UCSD-AML1 (cell line): ENCODE data around the gene ACTA2.
"Not testable (repeated sequence)": the region's sequence is repeated elsewhere in the genome, so short reads cannot be mapped to it uniquely, and the experiment has no call there.

Experiments
- DNase-seq: peaks from one replicate; lab custom pipeline; 2025; ENCODE audit not compliant: unreplicated experiment; lab: John Stamatoyannopoulos, UW

ACTA2 gene

GRCh38 chr10:88954458-88955083, 2.0 kb upstream of the ACTA2 start:
- no peak for DNase-seq

GRCh38 chr10:88953662-88954061, 1.1 kb upstream of the ACTA2 start:
- DNase-seq = no peak

GRCh38 chr10:88949912-88950837, 2.4 kb downstream of the ACTA2 start:
- DNase-seq = no peak

GRCh38 chr10:88949051-88949450, 3.5 kb downstream of the ACTA2 start:
- no peak for DNase-seq

GRCh38 chr10:88946965-88947590, 5.5 kb downstream of the ACTA2 start:
- DNase-seq = no peak

- DNase-seq = no peak
Observed at GRCh38 chr10:88946200-88946599, 6.4 kb downstream of the ACTA2 start.

GRCh38 chr10:88944813-88945212, 7.8 kb downstream of the ACTA2 start:
- no peak for DNase-seq

- no peak for DNase-seq
Observed at GRCh38 chr10:88943778-88944177, 8.8 kb downstream of the ACTA2 start.

- DNase-seq = no peak
Observed at GRCh38 chr10:88941026-88941425, 11.5 kb downstream of the ACTA2 start.

- DNase-seq = no peak
Observed at GRCh38 chr10:88938938-88939337, 13.6 kb downstream of the ACTA2 start.

- DNase-seq = no peak
Observed at GRCh38 chr10:88938039-88938438, 14.5 kb downstream of the ACTA2 start.

GRCh38 chr10:88936656-88937055, 15.9 kb downstream of the ACTA2 start:
- no peak for DNase-seq

GRCh38 chr10:88934900-88935672, 17.5 kb downstream of the ACTA2 start:
- DNase-seq = peak; percentile 55

- DNase-seq = no peak
Observed at GRCh38 chr10:88933564-88933963, 19.0 kb downstream of the ACTA2 start.

- no peak for DNase-seq
Observed at GRCh38 chr10:88932539-88933256, 19.9 kb downstream of the ACTA2 start.

GRCh38 chr10:88932029-88932428, 20.5 kb downstream of the ACTA2 start:
- not testable (repeated sequence) for DNase-seq

GRCh38 chr10:88931548-88931947, 21.0 kb downstream of the ACTA2 start:
- no peak for DNase-seq

GRCh38 chr10:88928254-88928653, 24.3 kb downstream of the ACTA2 start:
- no peak for DNase-seq

- DNase-seq = no peak
Observed at GRCh38 chr10:88927416-88927690, 25.2 kb downstream of the ACTA2 start.

- DNase-seq = no peak
Observed at GRCh38 chr10:88926566-88927415, 25.8 kb downstream of the ACTA2 start.
